MM.1S (cell line): Measurements from ENCODE around the gene ZMIZ1.

ENCODE experiments used
- DNase-seq: peaks from one replicate; pipeline ENCODE4 v3.0.0-alpha.2; 2015
- H2AFZ ChIP-seq: fragments of 300-600 bp; sonication (generic); 2 replicates; pipeline ENCODE4 v1.6.0; 2016; ENCODE audit warnings: antibody characterized with exemption, low read length
- H3F3A ChIP-seq: fragments of 300-600 bp; sonication (generic); 2 replicates; pipeline ENCODE4 v1.6.1; 2016; ENCODE audit warnings: mild to moderate bottlenecking, antibody characterized with exemption, low read length, moderate library complexity, mixed read lengths; ENCODE audit not compliant: insufficient read depth
- H3K27ac ChIP-seq: fragments of 300-600 bp; sonication (generic); 2 replicates; pipeline ENCODE4 v1.5.1; 2016; ENCODE audit warnings: mild to moderate bottlenecking, low read length
- H3K27me3 ChIP-seq: fragments of 300-600 bp; sonication (generic); replicated peaks from 2 replicates; pipeline ENCODE4 v1.6.0; 2016; ENCODE audit warnings: low read length; ENCODE audit not compliant: insufficient read depth
- H3K36me3 ChIP-seq: fragments of 300-600 bp; sonication (generic); replicated peaks from 2 replicates; pipeline ENCODE4 v1.6.1; 2016; ENCODE audit warnings: mild to moderate bottlenecking, low read length, mixed read lengths; ENCODE audit not compliant: insufficient read depth
- H3K4me1 ChIP-seq: fragments of 300-600 bp; sonication (generic); 2 replicates; pipeline ENCODE4 v1.6.1; 2016; ENCODE audit warnings: low read length, mixed read lengths
- H3K4me2 ChIP-seq: fragments of 300-600 bp; sonication (generic); 2 replicates; pipeline ENCODE4 v1.6.0; 2016; ENCODE audit warnings: low read depth, low read length
- H3K4me3 ChIP-seq: fragments of 300-600 bp; sonication (generic); 2 replicates; pipeline ENCODE4 v1.5.1; 2016; ENCODE audit warnings: low read length, mixed read lengths
- H3K79me2 ChIP-seq: fragments of 300-600 bp; sonication (generic); 2 replicates; pipeline ENCODE4 v1.6.1; 2016; ENCODE audit warnings: mixed run types, low read length, mixed read lengths
- H3K9ac ChIP-seq: fragments of 300-600 bp; sonication (generic); 2 replicates; pipeline ENCODE4 v1.6.1; 2016; ENCODE audit warnings: low read length, mixed read lengths
- H3K9me2 ChIP-seq: fragments of 300-600 bp; sonication (generic); replicated peaks from 2 replicates; pipeline ENCODE4 v1.6.1; 2016; ENCODE audit warnings: mild to moderate bottlenecking, low read length, mixed read lengths; ENCODE audit not compliant: insufficient read depth
- H3K9me3 ChIP-seq: fragments of 300-600 bp; sonication (generic); replicated peaks from 2 replicates; pipeline ENCODE4 v1.6.1; 2016; ENCODE audit warnings: mild to moderate bottlenecking, low read length, mixed read lengths; ENCODE audit not compliant: insufficient read depth
- H4K20me1 ChIP-seq: fragments of 300-600 bp; sonication (generic); 2 replicates; pipeline ENCODE4 v1.6.1; 2016; ENCODE audit warnings: mild to moderate bottlenecking, low read length, moderate library complexity, mixed read lengths; ENCODE audit not compliant: insufficient read depth
- EZH2 ChIP-seq: fragments of 300-600 bp; sonication (generic); optimal IDR thresholded peaks from 2 replicates; pipeline ENCODE3; 2017; ENCODE audit warnings: low read depth, mild to moderate bottlenecking, antibody characterized with exemption, low read length, mixed read lengths
- EZH2phosphoT487 ChIP-seq: fragments of 300-600 bp; sonication (generic); IDR thresholded peaks from 2 replicates; pipeline ENCODE4 v1.6.1; 2018; ENCODE audit warnings: antibody characterized with exemption, low read length
- TF ChIP-seq, protein P1 (sequence below): fragments of 300-600 bp; sonication (generic); IDR thresholded peaks from 2 replicates; pipeline ENCODE4 v1.5.1; 2016; ENCODE audit warnings: antibody characterized with exemption, low read length, mixed read lengths

The ZMIZ1 gene

DNA sequence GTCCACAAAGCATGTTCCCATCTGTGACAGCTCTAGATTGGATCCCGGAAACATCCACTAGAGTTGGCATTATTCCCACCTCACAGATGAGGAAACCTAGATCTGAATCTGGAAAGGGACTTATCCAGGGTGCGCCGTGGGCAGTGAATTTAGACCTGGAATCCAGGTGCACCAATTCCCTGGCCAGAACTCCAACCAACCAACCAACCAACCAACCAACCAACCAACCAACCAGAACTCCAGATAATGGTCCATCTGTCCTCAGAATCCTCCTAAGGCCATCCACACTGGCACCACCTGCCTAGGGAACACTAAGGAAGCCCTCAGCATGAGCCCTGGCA, 42.0 kb upstream of the ZMIZ1 start:
- Histone ChIP-seq H3K4me2 (no peak overlapping the region), H3K4me1 (peaks cover 21% of the 10 kb centered on the region), H3K4me3 (no peak overlapping the region), H4K20me1 (no peaks in the 10 kb centered on the region), H3K27ac (no peak overlapping the region), H3K79me2 (no peaks in the 10 kb centered on the region), H3F3A (peaks cover 7% of the 10 kb centered on the region), H3K9ac (no peak overlapping the region), H3K9me2 (no peaks in the 10 kb centered on the region), H3K27me3 (no peaks in the 10 kb centered on the region), H2AFZ (no peak overlapping the region), H3K9me3 (no peaks in the 10 kb centered on the region), H3K36me3 (no peaks in the 10 kb centered on the region)
- DNase-seq = no peak
- TF ChIP-seq EZH2 = no peak
- TF ChIP-seq, protein P1, sequence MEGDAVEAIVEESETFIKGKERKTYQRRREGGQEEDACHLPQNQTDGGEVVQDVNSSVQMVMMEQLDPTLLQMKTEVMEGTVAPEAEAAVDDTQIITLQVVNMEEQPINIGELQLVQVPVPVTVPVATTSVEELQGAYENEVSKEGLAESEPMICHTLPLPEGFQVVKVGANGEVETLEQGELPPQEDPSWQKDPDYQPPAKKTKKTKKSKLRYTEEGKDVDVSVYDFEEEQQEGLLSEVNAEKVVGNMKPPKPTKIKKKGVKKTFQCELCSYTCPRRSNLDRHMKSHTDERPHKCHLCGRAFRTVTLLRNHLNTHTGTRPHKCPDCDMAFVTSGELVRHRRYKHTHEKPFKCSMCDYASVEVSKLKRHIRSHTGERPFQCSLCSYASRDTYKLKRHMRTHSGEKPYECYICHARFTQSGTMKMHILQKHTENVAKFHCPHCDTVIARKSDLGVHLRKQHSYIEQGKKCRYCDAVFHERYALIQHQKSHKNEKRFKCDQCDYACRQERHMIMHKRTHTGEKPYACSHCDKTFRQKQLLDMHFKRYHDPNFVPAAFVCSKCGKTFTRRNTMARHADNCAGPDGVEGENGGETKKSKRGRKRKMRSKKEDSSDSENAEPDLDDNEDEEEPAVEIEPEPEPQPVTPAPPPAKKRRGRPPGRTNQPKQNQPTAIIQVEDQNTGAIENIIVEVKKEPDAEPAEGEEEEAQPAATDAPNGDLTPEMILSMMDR = no peak
- TF ChIP-seq EZH2phosphoT487 = no peak

DNA sequence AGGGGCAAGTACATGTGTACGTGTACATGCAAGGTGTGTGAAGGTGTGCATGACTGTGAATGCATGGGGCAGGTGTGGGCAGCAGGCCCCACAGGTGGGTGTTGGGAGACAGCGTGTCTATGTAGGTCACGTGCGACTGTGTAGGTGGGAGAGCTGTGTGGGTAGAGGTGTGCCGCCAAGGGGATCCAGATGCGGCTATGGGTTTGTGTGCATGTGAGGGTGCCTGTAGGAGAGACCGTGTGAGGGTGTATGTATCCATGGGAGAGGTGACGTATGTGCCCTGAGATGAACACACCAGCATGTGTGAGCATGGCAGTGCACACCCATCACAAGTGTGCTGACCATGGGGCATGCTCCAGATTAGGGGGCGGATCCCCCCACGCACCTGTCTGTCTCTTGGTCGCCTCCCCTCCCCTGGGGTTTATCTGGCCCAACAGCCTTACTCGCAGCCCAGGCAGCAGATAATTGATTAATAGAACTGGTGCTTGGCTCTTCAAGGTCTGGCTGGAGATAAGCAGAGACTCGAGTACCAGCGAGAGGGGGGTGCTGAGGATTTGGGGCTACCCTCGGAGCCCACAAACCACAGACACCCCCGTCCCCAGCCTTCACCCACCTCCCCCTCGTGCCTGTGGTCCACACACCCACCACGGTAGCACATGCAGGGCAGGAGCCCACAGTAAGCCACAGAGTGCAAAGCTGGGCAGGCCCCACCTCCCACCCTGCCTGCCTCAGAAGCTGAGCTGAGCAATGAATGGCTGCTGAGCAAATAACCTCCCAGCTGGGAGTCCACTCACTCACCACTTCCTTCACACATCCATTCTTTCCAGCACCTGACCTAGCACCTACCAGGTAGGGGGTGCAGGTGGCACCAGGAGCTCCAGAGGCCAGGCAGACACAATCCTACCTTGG, 41.4 kb upstream of the ZMIZ1 start:
- Histone ChIP-seq H3K9me2 (no peaks in the 10 kb centered on the region), H2AFZ (no peak overlapping the region), H3F3A (peaks cover 7% of the 10 kb centered on the region), H3K9ac (no peak overlapping the region), H3K27me3 (no peaks in the 10 kb centered on the region), H3K4me1 (peaks cover 20% of the 10 kb centered on the region), H3K27ac (no peak overlapping the region), H4K20me1 (no peaks in the 10 kb centered on the region), H3K9me3 (no peaks in the 10 kb centered on the region), H3K4me3 (no peak overlapping the region), H3K79me2 (no peaks in the 10 kb centered on the region), H3K4me2 (no peak overlapping the region), H3K36me3 (no peaks in the 10 kb centered on the region)
- DNase-seq = no peak
- TF ChIP-seq EZH2 = no peak
- TF ChIP-seq, protein P1 = no peak
- no peak for TF ChIP-seq EZH2phosphoT487

DNA sequence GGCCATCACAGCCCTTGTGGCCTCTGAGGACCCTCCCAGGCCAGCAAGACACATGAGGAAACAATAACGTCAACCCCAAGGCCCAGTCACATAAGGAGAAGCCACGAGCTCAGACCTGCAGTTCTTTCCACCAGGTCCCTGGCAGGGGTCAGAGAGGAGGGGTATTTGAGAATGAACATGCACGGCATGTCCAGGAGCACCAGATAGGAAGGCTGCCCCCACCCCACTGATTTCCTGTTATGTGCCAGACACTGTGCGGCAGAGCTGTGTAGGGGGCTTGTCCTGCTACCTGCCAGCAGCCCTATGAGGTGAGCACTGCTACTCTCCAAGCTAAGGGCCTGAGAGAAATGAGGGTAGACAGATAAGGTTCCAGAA, 40.7 kb upstream of the ZMIZ1 start:
- no peaks in the 10 kb centered on the region for H4K20me1 ChIP-seq
- H3K4me1 ChIP-seq = peaks cover 14% of the 10 kb centered on the region
- no peaks in the 10 kb centered on the region for H3K27me3 ChIP-seq
- TF ChIP-seq, protein P1 = no peak
- TF ChIP-seq EZH2phosphoT487 (no peak), EZH2 (no peak)
- no peaks in the 10 kb centered on the region for H3K9me3 ChIP-seq
- H3F3A ChIP-seq = peaks cover under 1% of the 10 kb centered on the region
- H3K4me3 ChIP-seq = no peak overlapping the region
- no peaks in the 10 kb centered on the region for H3K36me3 ChIP-seq
- H3K9ac ChIP-seq = no peak overlapping the region
- H3K9me2 ChIP-seq = no peaks in the 10 kb centered on the region
- H3K27ac ChIP-seq = no peak overlapping the region
- DNase-seq = no peak
- no peaks in the 10 kb centered on the region for H3K79me2 ChIP-seq
- H3K4me2 ChIP-seq = no peak overlapping the region
- no peak overlapping the region for H2AFZ ChIP-seq
